MM.1S (cell line): ENCODE results near the gene RASL10A.

Source experiments
- EZH2 ChIP-seq: fragments of 300-600 bp; sonication (generic); optimal IDR thresholded peaks from 2 replicates; pipeline ENCODE3; 2017; ENCODE audit warnings: low read depth, mild to moderate bottlenecking, antibody characterized with exemption, low read length, mixed read lengths
- TF ChIP-seq, protein P1 (sequence below): fragments of 300-600 bp; sonication (generic); IDR thresholded peaks from 2 replicates; pipeline ENCODE4 v1.5.1; 2016; ENCODE audit warnings: antibody characterized with exemption, low read length, mixed read lengths

- TF ChIP-seq, protein P1, sequence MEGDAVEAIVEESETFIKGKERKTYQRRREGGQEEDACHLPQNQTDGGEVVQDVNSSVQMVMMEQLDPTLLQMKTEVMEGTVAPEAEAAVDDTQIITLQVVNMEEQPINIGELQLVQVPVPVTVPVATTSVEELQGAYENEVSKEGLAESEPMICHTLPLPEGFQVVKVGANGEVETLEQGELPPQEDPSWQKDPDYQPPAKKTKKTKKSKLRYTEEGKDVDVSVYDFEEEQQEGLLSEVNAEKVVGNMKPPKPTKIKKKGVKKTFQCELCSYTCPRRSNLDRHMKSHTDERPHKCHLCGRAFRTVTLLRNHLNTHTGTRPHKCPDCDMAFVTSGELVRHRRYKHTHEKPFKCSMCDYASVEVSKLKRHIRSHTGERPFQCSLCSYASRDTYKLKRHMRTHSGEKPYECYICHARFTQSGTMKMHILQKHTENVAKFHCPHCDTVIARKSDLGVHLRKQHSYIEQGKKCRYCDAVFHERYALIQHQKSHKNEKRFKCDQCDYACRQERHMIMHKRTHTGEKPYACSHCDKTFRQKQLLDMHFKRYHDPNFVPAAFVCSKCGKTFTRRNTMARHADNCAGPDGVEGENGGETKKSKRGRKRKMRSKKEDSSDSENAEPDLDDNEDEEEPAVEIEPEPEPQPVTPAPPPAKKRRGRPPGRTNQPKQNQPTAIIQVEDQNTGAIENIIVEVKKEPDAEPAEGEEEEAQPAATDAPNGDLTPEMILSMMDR, result no peak
- TF ChIP-seq EZH2, result no peak
Measured at GRCh38 chr22:29325785-29326315, 10.4 kb upstream of the RASL10A start.
